GM12865 (cell line): ENCODE measurements around the gene GADD45GIP1.

Experiments used
- DNase-seq: peaks from one replicate; pipeline ENCODE4 v3.0.0; 2010; ENCODE audit warnings: low read depth
- H3K4me3 ChIP-seq: 2 replicates; pipeline ENCODE4 v1.5.1; 2011; ENCODE audit warnings: mild to moderate bottlenecking, low read depth, low read length, control low read depth
- TF ChIP-seq, protein P1 (sequence below): IDR thresholded peaks from 2 replicates; pipeline ENCODE4 v1.5.1; 2011; ENCODE audit warnings: low read length, control low read depth, low read depth, inconsistent platforms; ENCODE audit not compliant: insufficient read depth; ENCODE audit errors: missing control alignments

GADD45GIP1 gene

DNA sequence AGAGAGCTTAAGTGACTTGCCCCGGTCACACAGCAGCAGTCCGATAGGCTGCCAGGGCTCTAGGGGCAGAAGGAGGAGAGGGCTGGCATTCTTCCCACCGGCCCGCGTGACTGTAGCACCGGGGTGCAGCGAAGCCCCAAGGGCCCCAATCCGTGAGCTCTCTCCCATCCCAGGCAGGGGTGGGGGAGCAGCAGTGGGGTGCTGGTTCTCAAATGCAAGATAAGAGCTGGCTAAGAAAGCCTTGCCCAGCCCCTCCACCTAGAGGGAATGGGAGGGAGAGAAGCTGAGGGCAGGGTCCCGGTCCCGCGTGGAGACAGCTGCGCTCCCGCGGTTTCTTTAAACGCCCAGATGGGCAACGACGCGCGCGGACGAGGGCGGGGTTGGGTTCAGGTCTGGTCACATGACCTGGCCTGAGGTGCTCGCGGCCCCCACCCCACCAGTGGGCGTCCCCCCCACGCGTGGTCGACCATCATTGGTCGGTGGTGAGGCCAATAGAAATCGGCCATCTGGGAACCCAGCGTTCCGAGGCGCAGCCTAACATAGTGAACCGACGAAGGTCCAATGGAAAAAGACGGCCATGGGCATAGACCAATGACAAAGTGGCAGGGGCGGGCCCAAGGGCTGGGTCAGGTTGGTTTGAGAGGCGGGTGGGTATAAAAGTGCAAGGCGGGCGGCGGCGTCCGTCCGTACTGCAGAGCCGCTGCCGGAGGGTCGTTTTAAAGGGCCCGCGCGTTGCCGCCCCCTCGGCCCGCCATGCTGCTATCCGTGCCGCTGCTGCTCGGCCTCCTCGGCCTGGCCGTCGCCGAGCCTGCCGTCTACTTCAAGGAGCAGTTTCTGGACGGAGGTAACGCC, 18.9 kb downstream of the GADD45GIP1 start, which contains the start of gene CALR:
TSS of gene CALR (plus strand) at position 683 of the 852 bp plus-strand sequence. CDS start at position 754, 71 bp downstream.
- H3K4me3 ChIP-seq = peak within 1 kb of the TSS; percentile 79
- TF ChIP-seq, protein P1, sequence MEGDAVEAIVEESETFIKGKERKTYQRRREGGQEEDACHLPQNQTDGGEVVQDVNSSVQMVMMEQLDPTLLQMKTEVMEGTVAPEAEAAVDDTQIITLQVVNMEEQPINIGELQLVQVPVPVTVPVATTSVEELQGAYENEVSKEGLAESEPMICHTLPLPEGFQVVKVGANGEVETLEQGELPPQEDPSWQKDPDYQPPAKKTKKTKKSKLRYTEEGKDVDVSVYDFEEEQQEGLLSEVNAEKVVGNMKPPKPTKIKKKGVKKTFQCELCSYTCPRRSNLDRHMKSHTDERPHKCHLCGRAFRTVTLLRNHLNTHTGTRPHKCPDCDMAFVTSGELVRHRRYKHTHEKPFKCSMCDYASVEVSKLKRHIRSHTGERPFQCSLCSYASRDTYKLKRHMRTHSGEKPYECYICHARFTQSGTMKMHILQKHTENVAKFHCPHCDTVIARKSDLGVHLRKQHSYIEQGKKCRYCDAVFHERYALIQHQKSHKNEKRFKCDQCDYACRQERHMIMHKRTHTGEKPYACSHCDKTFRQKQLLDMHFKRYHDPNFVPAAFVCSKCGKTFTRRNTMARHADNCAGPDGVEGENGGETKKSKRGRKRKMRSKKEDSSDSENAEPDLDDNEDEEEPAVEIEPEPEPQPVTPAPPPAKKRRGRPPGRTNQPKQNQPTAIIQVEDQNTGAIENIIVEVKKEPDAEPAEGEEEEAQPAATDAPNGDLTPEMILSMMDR = no peak
- DNase-seq = peak; percentile 100

DNA sequence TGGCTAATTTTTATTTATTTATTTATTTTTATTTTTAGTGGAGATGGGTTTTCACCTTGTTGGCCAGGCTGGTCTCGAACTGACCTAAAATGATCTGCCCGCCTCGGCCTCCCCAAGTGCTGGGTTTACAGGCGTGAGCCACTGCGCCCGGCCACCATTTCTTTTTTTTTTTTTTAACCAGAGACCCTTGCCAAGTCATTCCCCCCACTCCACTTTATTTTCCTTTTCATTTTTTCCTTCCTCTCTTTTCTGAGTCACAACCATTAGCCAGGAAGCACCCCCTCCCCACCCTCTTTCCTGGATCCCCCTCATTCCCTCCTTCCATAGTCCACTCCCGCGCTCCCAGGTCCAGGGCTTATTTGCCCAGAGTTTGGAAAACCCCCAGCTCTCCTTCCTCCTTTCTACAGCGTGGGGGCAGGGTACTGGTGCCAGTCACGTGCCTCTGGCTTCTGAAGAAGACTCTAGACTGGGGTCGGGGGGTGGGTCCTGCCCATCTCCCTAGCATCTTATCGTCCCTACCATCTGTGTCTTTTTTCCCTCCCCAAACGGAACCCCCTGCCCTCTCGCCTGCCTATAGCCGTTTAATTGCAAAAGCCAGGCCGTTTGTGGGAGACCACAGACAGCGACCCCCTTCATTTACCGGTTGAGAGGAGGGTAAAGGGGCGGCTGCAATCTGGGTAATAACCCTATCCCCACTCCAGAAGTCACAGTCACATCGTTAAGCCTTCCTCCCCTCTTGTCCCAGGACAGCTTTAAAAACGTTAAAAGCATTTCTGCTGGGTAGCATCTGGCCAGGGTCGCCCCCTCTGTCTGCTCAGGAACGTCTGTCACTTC, 19.7 kb downstream of the GADD45GIP1 start:
- peak; percentile 52 for DNase-seq
- H3K4me3 ChIP-seq = peak overlapping the region; percentile 79
- TF ChIP-seq, protein P1 = no peak

DNA sequence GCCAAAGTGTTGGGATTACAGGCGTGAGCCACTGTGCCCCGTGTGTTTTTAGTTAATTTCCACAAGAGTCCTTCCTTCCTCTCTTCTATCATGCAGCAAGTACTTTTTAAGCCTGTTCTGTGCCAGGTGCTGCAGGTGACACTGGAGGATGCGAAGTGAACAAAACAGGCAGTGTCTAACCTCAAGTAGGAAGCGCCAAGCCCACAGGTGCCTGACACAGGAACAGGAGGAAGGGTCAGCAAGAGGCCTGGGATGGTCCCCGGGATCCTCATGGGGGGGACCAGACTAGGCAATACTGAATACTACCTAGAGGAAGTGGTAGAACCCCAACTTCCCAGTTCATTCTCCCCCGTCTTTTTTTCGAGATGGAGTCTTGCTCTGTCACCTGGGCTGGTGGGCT, 20.4 kb downstream of the GADD45GIP1 start:
- TF ChIP-seq, protein P1 = no peak
- H3K4me3 ChIP-seq = no peak overlapping the region
- DNase-seq = no peak

DNA sequence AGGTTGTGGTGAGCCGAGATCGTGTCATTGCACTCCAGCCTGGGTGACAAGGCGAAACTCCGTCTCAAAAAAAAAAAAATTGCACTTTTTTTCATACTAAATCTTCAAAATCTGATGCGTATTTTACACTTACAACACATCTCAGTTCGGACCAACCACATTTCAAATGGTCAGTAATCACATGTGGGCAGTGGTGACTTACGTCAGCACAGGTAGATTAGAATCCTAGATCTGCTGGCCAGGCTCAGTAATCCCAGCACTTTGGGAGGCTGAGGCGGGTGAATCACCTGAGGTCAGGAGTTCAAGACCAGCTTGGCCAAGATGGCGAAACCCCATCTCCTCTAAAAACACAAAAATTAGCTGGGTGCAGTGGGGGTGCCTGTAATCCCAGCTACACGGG, 22.0 kb downstream of the GADD45GIP1 start:
- DNase-seq = no peak
- no peak overlapping the region for H3K4me3 ChIP-seq
- TF ChIP-seq, protein P1 = no peak

DNA sequence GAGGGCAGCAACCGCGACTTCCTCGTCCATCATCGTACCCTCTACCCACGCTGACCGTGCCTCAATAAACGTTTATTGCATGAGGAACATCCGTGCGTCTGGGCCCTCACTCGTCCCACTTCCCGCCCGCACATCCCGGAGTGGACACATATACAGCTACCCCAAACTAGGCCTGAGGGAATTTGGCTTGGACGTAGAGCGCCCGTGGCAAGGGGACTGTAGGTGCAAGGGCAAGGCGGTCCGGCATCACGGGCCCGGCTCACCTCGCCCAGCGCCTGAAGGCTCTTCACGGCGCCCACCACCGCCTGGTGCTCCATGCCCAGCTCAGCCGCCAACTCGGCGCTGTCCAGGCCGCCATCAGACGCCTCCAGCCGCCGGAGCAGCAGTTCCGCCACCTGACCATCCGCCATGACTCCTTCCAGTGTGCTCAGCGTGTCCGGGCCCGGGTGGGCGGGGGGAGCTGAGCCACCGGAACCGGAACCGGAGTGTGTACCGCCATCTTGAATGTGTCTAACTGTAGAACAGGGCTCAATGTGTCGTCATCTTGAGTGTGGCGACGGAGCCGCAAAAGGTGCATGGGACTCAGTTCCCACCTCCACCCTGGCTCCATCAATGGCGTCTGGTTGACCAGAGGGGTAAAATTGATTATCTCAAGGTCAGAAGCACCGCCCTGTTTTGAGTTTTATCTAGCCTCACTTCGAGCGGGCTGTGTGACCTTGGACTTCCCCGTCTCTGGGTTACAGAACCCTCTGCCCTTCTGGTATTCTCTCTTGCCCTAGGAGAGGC, 23.5 kb downstream of the GADD45GIP1 start, which contains the start of gene FARSA:
TSS of gene FARSA (minus strand) at position 425 of the 786 bp plus-strand sequence. CDS start at position 410, 15 bp downstream.
- peak; percentile 96 for DNase-seq
- TF ChIP-seq, protein P1 = no peak
- H3K4me3 ChIP-seq = peak within 1 kb of the TSS; percentile 62
